Adrenal gland (tissue), 12 donors: Measurements from ENCODE around the gene SRGAP3. TPM values are rescaled to one million over a fixed set of nuclear protein-coding genes. Genes with fewer than 3 reads are reported as not detected.

Experiments
- DNase-seq, 7 donors: peaks; one replicate each; pipeline ENCODE4 v3.0.0-alpha.2; 2019 to 2020
- H3K27ac ChIP-seq, 5 donors: fragments of 200-600 bp; sonication (generic) in 4 of 5; 1 replicate in 3 of 5; 2 replicates in 2 of 5; pipeline versions ENCODE4 v1.5.1 to v1.8.0; 2016 to 2020; ENCODE audit warnings: mild to moderate bottlenecking in 1 of 5
- H3K27me3 ChIP-seq: fragments of 200-600 bp; 2 replicates; pipeline ENCODE4 v1.8.0; 2021
- H3K36me3 ChIP-seq, 2 donors: fragments of 200-600 bp; replicated peaks in 1 of 2; 1 replicate in 1 of 2; 2 replicates in 1 of 2; pipeline versions ENCODE4 v1.5.1 to v1.8.0; 2018 to 2022
- H3K4me1 ChIP-seq, 2 donors: fragments of 200-600 bp; replicated peaks in 1 of 2; 1 replicate in 1 of 2; 2 replicates in 1 of 2; pipeline versions ENCODE4 v1.5.1 to v1.8.0; 2018 to 2021
- H3K4me3 ChIP-seq, 4 donors: fragments of 200-600 bp; sonication (generic) in 3 of 4; one replicate each; pipeline ENCODE4 v1.5.1; 2016 to 2018
- H3K9me3 ChIP-seq, 3 donors: fragments of 200-600 bp; sonication (generic) in 1 of 3; replicated peaks in 1 of 3; 1 replicate in 2 of 3; 2 replicates in 1 of 3; pipeline versions ENCODE4 v1.5.1 to v1.8.0; 2016 to 2021
- POLR2A ChIP-seq, 2 donors: fragments of 450-650 bp; IDR thresholded peaks; one replicate each; pipeline ENCODE4 v1.6.1; 2017; ENCODE audit warnings: antibody characterized with exemption in 2 of 2, mild to moderate bottlenecking in 2 of 2, moderate library complexity in 1 of 2
- WGBS, 4 donors: extraction: QIAGEN DNeasy Blood & Tissue Kit in 2 of 4; methylation state at CpG; one replicate each; pipeline versions ENCODE4 v1.1.5 to v1.1.7; 2013 to 2017; 5-methylcytosine and 5-hydroxymethylcytosine counted together
- intact Hi-C, 2 donors: fragments of 100-400 bp; cut with DNase I; formaldehyde crosslinking; loops; one replicate each; pipeline versions ENCODE4 v1.14.1 to v1.15.0; 2022 to 2023
- polyA plus RNA-seq, 3 donors: library from polyadenylated mRNA; stranded (reverse); fragments of 200-250 nt in 2 of 3; fragments of 350-450 nt in 1 of 3; fragmentation: Illumina TruSeq in 1 of 3; extraction: RNeasy Lipid Tissue Mini Kit (QIAGEN cat#74804) in 1 of 3; gene quantifications; one replicate each; pipeline ENCODE4 v1.2.3, GENCODE V29; 2013 to 2014
- total RNA-seq, 9 donors: library from RNA; depleted of rRNA in 4 of 9; stranded (reverse); fragments of >200 nt in 4 of 9; fragments of 120-200 nt in 1 of 9; fragmentation: NEBNext Ultra II Directional in 1 of 9; extraction: Animal tissue kit (Norgen Biotek cat#: 25700) in 1 of 9; gene quantifications; one replicate each; pipeline versions ENCODE4 v1.1.0 to v1.2.4, GENCODE V29; 2013 to 2023
- TF ChIP-seq, protein P1 (sequence below), 6 experiments: fragments of 450-650 bp in 4 of 6; fragments of 200-600 bp in 2 of 6; sonication (generic) in 1 of 6; IDR thresholded peaks; 1 replicate in 5 of 6; 2 replicates in 1 of 6; pipeline versions ENCODE4 v1.5.1 to v1.8.0; 2016 to 2021; ENCODE audit warnings: antibody characterized with exemption in 6 of 6, mild to moderate bottlenecking in 2 of 6, moderate library complexity in 1 of 6
- donor health status: healthy with polysubstance abuse.
- donor health status: Bipolar disorder and iron deficiency.
- donor health status: DM: yes; HTN: yes; CAD: no.
- donor health status: DM: no; HTN: no; CAD: no.
- donor health status: DM: no; HTN: no; CAD: no.
- donor health status: DM: yes; HTN: yes; CAD: no.

SRGAP3 gene
- total and polyA plus RNA-seq, 12 donors = 3.3 to 35.0 (median 17.8) TPM

DNA sequence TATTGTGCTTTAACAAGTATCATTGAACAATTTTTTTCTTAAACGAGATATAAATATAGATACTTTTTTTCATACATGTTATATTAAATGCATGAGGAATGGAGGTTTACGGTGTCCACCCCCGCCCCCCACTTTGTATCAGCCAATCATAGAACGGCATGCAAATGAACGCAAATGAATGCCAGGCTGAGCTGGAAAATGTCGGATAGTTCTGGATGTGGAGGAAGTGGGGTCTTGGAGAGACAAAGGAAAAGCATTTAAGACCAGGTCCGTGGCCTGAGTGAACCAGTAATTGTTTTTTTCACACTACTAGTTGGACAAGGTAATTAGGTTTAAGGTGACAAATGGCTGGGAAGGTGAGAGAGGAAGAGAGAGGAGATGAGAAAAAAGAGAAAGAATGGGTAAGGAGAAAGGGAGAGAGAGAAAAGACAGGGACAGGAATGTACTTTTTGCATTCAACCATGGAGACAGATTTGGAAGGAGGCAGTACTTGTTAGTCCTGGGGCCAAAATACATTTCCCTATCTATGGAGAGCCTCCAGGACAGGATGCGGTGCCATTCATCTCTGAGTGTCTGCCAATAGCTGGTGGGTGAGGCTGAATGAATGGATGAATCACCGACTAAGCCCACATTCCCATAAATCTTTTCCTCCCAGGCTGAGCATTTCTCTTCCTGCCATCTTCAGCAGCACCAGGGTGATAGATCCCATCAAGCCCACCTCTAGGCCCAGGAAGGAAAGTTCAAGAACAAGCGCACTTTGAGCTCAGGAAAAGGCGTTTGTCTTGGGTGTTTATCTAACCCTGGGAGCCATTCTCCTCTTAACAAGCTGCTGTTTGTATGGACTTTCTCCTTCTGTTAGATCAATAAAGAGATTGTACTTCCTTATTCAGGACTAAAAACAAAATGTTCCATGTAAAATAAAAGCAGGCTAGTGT, 284.7 kb downstream of the SRGAP3 start:
- DNase-seq = peak in 4 of 7 donors; percentile 23 to 57 (median 38)
- Histone ChIP-seq H3K36me3 (no peaks in the 10 kb centered on the region), H3K9me3 (no peaks in the 10 kb centered on the region), H3K4me1 (peaks cover 6 to 12% of the 10 kb centered on the region in 2 donors), H3K27me3 (no peaks in the 10 kb centered on the region), H3K27ac (no peak overlapping the region), H3K4me3 (no peak overlapping the region)
- TF ChIP-seq POLR2A (IDR thresholded peaks at IDR 0.05) = no peak
- intact Hi-C loops = no loop called here
- 60 to 64% (median 62%) methylated on average over 11 of the region's 11 CpGs for WGBS, 4 donors

DNA sequence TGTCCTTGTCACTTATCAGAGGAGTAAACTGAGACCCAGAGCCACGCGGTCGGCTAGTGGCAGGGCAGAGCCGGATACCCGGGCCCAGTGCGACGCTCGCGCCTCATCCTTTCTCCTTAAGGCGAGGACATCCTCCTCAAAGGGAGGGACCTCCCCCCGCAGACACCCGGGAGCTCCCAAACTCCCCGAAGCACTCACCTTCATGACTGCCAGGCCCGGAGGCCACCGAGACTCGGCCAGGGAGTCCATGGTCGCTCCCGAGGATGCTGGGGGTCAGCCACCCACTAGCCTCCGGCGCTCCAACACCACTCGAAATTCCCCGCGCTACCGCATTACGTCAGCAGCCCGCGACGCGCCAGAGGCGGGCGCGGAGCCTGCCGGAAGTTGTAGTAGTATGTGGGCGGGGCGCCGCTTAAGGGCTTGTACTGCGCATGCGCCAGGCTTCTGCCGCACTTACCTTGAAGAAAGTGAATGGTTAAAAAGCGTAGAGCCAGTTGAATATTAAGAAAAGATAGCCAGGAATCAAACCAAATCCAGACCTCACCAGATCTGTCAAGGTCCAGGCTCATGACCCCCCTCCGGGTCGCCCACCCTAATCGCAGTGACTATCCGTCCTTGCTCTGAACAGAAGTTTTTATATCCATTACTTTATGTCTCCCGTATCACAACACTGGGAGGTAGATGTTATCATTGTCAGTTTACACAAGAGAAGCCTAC, 286.2 kb downstream of the SRGAP3 start, which contains the start of gene RAD18:
TSS of gene RAD18 (minus strand) at position 336 of the 717 bp plus-strand sequence. CDS start at position 249, 87 bp downstream.
- peak; percentile 89 to 97 (median 93) for DNase-seq
- Histone ChIP-seq H3K4me1 (peaks cover 6 to 12% of the 10 kb centered on the region in 2 donors), H3K36me3 (no peaks in the 10 kb centered on the region), H3K9me3 (no peaks in the 10 kb centered on the region), H3K27ac (peak within 1 kb of the TSS in 4 of 5 donors; percentile 46 to 82 (median 60)), H3K27me3 (no peaks in the 10 kb centered on the region), H3K4me3 (peak within 1 kb of the TSS in 3 of 4 donors; percentile 58 to 88 (median 73))
- TF ChIP-seq, protein P1, sequence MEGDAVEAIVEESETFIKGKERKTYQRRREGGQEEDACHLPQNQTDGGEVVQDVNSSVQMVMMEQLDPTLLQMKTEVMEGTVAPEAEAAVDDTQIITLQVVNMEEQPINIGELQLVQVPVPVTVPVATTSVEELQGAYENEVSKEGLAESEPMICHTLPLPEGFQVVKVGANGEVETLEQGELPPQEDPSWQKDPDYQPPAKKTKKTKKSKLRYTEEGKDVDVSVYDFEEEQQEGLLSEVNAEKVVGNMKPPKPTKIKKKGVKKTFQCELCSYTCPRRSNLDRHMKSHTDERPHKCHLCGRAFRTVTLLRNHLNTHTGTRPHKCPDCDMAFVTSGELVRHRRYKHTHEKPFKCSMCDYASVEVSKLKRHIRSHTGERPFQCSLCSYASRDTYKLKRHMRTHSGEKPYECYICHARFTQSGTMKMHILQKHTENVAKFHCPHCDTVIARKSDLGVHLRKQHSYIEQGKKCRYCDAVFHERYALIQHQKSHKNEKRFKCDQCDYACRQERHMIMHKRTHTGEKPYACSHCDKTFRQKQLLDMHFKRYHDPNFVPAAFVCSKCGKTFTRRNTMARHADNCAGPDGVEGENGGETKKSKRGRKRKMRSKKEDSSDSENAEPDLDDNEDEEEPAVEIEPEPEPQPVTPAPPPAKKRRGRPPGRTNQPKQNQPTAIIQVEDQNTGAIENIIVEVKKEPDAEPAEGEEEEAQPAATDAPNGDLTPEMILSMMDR (IDR thresholded peaks at IDR 0.05) = no peak
- TF ChIP-seq POLR2A (IDR thresholded peaks at IDR 0.05) = peak in 1 of 2 donors; percentile 35
- WGBS, 4 donors = 0 to 1% (median 1%) methylated on average over 22 to 45 of the region's 45 CpGs
- intact Hi-C loops = no loop called here

DNA sequence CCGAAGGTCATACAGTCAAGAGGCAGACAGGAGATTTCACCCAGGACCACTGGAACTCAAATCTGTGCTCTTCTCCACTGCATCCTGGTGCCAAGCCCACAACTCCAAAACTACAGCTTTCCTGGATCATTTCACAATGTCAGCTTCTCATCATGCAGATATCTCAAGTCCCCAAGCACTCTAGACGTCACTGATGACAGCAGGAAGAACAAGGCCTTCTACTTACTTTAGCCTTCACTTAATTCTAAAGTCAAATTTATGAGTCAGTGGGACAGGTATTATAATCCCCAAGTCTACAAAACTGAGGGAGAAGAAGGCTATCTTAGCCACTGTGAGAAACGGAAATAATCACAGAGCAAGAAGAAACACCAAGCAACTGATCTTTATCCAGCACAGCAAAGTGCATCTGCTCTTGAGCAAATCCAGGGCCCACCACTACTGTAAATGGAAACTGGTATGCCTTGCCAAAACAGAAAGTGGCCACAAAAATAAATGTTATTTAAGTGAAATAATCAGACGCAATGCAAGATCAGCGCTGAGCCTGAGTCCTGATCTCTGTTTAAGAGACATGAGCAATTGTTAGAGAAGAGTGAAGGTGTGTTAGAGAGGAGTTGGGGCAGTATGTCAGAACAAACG, 287.1 kb downstream of the SRGAP3 start:
- H3K9me3 ChIP-seq = no peaks in the 10 kb centered on the region
- peak overlapping the region in 1 of 4 donors; percentile 88 for H3K4me3 ChIP-seq
- H3K4me1 ChIP-seq = peaks cover 6 to 12% of the 10 kb centered on the region in 2 donors
- no peak for DNase-seq
- no peaks in the 10 kb centered on the region for H3K36me3 ChIP-seq
- intact Hi-C loops = no loop called here
- 27 to 35% (median 30%) methylated on average over 6 of the region's 6 CpGs for WGBS, 4 donors
- H3K27ac ChIP-seq = no peak overlapping the region
- H3K27me3 ChIP-seq = no peaks in the 10 kb centered on the region
- TF ChIP-seq, protein P1 (IDR thresholded peaks at IDR 0.05) = no peak
- no peak for TF ChIP-seq POLR2A (IDR thresholded peaks at IDR 0.05)

DNA sequence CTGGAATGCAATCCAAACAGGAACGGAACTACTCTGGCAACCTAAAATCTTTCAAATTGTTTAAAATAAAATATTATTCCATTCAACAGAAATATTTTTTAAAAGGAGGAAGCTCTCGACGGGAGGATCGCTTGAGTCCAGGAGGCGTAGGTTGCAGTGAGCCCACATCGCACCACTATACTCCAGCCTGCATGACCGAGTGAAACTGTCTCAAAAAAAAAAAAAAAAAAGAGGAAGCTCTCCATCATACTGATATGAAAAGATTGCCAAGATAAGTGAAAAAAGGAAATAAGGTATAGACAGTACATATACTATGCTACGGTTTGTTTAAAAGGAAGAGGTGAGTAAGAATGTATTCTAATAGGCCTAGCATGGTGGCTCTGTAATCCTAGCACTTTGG, 289.8 kb downstream of the SRGAP3 start:
- DNase-seq = no peak
- Histone ChIP-seq H3K4me3 (no peak overlapping the region), H3K4me1 (peaks cover 6 to 12% of the 10 kb centered on the region in 2 donors), H3K27me3 (no peaks in the 10 kb centered on the region), H3K27ac (no peak overlapping the region), H3K9me3 (no peaks in the 10 kb centered on the region), H3K36me3 (no peaks in the 10 kb centered on the region)
- TF ChIP-seq, protein P1 (IDR thresholded peaks at IDR 0.05) = no peak
- TF ChIP-seq POLR2A (IDR thresholded peaks at IDR 0.05) = no peak
- intact Hi-C loops = no loop called here
- 77 to 79% (median 78%) methylated on average over 8 of the region's 8 CpGs for WGBS, 4 donors
